Activated CD4-positive, alpha-beta T cell treated with anti-CD3 and anti-CD28 coated beads for 24 hours (primary cell): Measurements from ENCODE around the gene SVBP.
"Not testable (repeated sequence)": the region's sequence is repeated elsewhere in the genome, so short reads cannot be mapped to it uniquely, and the experiment has no call there.

Source experiments
- DNase-seq, 2 donors: peaks; one replicate each; pipeline ENCODE4 v3.0.0-alpha.2; 2020; ENCODE audit warnings: low read depth in 2 of 2

The SVBP gene

GRCh38 chr1:42841440-42842147 is 24.4 kb upstream of the SVBP start:
- DNase-seq: no peak

GRCh38 chr1:42841010-42841409 is 23.8 kb upstream of the SVBP start:
- no peak for DNase-seq

- DNase-seq: no peak
Measured at GRCh38 chr1:42838482-42839190, 21.4 kb upstream of the SVBP start.

- DNase-seq: no peak
Measured at GRCh38 chr1:42837709-42838108, 20.5 kb upstream of the SVBP start.

- no peak for DNase-seq
Measured at GRCh38 chr1:42835422-42835821, 18.2 kb upstream of the SVBP start.

DNA sequence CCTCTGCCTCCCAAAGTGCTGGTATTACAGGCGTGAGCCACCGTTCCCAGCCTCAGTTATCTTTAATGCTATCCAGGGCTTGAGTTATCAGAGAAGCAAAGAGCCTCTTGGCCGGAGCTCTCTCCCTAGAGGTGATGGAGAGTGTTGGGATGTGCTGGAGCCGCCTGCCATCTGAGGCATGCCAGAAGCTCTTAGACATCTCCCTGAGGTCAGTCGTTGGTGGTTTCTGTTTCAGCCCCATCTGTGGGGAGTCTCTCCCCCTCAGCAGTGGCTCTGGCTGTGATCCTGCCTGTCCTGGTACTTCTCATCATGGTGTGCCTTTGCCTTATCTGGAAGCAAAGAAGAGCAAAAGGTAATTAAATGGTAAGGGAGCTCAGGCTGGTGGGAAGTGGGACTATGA is 17.6 kb upstream of the SVBP start:
- no peak for DNase-seq

DNA sequence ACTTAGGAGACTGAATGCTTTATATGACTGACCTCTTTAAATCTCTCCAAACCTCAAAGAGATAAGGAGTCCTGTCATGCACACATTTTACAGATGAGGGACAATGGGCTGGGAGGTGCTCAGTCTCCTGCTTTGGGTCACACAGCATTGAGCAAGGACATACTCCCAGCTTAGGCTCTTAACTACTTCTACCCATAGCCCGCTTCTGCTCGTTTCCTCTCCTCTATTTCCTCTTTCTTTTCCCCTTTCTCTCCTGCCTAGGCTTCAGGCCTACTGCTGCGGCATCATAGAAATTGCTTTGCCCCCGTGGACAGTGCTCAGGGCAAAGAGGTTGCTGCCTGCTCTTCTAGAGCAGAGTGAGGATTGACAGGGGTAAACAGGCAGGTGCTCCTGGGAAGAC is 16.8 kb upstream of the SVBP start:
- DNase-seq: no peak

DNA sequence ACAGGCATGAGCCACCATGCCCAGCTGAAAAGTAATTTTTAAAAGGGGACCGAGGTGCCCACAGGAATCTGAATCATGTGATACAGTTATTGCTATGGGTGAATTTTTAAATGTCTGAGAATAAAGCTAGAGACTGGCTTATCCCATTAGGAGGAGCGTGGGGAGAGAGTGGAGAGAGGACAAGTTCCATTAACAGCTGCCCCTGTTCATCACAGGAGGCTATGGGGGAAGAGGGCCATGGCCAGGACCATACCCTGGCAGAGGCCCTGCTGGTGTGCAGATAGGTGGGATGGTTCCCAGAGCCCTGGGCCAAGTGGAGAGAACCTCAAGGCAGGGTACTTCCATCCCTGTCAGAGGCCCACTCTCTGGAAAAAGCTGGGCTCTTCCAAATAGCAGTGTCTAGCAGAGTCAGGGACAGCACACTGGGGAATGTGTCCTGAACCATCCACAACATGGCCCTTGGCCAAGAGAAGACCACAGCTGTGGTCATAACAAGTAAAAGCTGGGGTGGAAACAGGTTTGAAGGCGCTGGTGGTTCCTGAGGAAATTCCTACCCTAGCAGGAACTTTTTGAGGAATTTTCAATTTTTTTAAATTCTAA is 15.5 kb upstream of the SVBP start:
- DNase-seq: no peak

- no peak for DNase-seq
Measured at GRCh38 chr1:42831273-42831672, 14.1 kb upstream of the SVBP start.

GRCh38 chr1:42830631-42831030 is 13.4 kb upstream of the SVBP start:
- no peak for DNase-seq

DNA sequence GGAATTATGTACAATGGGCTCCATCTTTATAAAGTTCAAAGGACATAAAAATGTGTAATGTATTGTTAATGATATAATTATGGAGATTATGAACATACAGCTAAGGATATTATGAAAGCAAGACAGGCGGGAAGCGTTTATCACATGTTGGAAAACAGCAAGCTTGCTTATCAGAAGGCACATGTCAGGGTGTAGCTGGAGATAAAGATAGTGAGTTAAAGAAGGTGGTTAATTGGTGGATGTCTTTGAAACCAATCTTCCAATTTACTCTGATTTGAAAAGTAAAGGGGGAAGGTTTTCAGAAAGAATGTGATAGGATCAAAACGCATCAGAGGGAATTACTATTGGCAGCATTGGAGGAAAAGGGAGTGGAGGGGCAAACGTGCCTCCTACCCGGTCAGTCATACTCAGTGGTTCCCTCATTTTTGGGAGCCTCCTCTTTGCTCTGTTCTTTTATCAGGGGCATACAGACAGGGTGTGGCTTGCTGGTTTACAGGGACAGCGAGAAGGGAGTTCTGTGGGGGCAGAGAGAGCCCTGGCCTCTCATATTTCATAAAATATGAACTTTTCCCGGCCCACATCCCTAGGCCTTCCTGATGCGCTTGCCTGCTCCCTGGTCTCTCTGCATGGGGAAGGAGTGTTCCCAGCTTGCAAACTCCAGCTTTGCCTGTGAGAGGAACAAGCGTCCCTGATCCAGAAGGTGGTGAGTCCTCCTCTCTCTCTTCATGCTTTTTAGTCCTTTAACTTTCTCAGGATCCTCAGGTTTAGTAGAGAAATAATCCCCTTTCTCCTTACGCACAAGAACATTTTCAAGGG is 8.0 kb upstream of the SVBP start:
- no peak for DNase-seq

DNA sequence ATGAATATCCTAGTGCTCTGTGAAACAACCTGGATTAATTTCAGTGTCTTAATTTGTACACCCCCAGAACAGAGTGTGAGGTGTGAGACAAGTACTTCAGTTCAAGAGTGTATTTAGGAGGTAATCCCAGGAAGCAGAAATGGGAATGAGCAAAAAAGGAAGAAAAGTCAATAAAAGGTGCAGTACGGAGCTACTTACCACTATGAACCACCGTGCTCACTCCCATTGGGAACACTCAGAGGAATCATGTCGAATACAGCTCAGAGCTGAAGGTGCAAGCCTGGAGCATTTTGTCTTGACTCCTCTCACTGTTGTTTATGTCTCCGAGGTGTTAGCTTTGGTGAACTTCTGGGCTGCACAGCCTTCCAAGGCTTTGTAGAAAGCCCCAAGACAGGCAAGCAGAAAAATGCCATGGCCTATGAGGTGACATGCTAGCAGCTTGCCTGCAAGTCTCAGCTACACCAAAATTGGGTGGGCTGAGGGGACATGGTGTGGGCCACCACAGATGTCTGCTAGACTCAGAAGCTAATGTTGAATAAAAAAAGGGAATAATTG is 7.4 kb upstream of the SVBP start:
- DNase-seq: no peak

GRCh38 chr1:42822800-42823392 is 5.7 kb upstream of the SVBP start:
- DNase-seq: no peak

GRCh38 chr1:42821690-42822089 is 4.5 kb upstream of the SVBP start:
- DNase-seq: no peak

DNA sequence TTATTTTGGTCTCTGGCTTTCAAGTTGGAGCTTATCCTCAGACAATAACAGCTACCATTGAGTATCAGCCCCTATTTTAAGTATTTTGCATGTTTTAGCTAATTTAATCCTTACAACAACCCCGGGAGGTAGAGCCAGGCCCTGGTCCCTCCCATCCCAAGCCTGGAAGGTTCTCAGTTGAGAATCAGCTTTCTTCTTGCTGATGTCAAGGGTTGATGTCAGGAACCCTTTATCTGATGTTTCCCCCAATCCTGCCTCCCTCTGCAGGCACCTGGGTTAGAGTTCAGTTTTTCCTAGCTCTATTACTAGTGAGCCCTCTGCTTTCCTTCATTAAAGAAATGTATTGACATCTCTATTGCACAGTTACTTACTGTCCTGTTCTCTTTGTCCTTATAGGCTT is 3.6 kb upstream of the SVBP start:
- no peak for DNase-seq

- DNase-seq: no peak
Measured at GRCh38 chr1:42817976-42818375, 779 bp upstream of the SVBP start.

DNA sequence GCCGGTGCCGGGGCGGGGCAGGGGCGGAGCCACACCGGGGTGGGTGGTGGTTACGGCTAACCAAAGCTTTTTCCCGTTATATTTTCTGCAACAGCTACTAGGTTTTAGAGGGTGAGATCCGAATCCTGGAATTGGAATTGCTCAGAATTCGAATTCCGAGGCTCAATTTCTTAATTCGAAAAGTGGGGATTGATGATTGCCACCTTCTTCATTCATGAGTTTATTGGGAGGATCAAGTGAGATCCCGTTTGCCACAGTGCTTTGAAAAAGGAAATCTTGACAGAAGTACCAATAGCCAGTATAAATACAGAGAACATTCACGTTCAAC is 207 bp upstream of the SVBP start:
- DNase-seq: no peak

DNA sequence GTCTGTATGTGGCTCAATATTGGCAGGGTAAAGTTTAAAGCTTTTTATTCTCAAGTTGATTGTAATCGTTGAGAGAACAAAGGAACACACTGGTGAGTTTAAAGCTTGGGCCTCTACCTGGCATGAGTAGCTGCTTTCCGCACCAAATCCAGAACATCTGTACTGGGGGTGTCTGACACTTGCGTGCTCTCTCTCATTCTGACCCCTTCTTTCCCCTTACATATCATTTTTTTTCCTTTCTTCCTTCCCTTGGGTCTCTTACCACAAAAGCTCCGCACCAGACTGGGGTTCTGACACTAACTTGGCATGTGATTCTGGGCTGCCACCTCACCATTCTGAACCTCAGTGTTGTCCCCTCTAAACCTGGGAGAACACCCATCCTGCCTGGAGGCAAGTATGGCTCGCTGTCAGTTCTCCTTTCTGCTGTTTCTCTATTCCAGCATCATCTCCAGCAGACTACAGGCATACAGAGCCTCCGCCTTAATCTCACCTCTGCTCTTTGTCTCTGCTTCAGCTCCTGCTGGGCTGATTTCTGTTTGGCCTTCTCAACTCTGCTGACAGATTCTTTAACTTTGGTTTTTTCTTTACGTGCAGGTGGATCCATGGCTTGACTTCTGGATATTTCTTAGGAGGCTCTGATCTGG is 1.1 kb downstream of the SVBP start:
- DNase-seq: no peak

DNA sequence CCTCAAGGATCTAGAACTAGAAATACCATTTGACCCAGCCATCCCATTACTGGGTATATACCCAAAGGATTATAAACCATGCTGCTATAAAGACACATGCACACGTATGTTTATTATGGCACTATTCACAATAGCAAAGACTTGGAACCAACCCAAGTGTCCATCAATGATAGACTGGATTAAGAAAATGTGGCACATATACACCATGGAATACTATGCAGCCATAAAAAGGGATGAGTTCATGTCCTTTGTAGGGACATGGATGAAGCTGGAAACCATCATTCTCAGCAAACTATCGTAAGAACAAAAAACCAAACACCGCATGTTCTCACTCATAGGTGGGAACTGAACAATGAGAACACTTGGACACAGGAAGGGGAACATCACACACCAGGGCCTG is 2.4 kb downstream of the SVBP start:
- DNase-seq: not testable (repeated sequence)

DNA sequence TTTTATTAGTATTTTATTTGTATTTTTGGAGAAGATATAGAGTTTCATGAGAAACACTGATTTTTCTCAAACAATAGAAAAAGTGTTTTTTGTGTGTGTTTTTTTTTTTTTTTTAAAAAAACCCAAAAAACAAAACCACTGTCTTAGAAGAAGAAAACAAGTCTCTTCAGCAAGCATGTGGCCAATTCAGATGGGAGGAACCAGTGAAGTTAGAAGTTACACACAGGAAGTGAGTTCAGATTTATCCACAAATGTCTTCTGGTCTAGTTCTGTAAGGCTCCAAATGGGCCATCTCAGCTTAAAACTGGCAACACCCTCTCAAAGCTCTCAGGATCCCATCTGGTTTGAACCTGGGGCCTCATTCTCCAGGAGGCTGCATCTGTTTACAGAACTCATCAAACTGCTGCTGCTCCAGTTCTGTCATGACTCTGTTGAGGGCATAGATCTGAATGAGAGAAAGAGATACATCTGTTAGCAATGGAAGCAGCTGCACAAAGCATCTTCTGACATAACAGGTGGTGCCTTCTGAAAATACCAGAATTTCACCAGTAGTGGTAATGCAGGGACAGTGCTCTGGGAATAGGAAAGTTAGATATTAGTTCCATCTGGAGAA is 10.0 kb downstream of the SVBP start:
- no peak for DNase-seq

DNA sequence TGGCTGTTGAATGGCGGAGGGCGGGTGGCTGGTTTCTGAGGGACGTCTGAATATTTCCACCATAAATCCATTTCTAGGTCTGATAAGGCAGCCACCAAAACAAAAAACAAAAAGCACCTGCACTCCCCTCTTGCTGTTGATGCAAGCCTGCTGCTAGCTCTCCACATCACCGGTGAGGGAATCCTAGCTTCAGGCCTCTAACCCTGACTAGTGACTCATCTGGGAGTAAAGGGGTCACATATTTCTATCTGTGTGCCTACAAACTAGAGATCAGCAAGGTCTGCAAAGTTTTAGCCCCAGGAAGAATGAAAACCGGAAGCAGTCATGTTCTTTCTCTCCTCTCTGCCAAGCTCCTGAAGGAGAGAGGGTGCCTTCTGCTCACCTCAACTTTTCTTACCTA is 10.6 kb downstream of the SVBP start:
- no peak for DNase-seq
